GM12878 (cell line): ENCODE data around the gene CHMP3. TPM values are rescaled to one million over a fixed set of nuclear protein-coding genes. Genes with fewer than 3 reads are reported as not detected.

Source experiments
- ATAC-seq: fragments of 200-7000 bp; cut with Tn5 transposase; 3 replicates; pipeline ENCODE4 v1.9.1; 2020; ENCODE audit warnings: mild to moderate bottlenecking, moderate library complexity
- BruUV-seq: library from RNA; stranded (reverse); fragments of 400-500 nt; replicated peaks from 2 replicates; lab custom pipeline; 2021; lab: Mats Ljungman, UMichigan
- CTCF ChIA-PET: fragments of 300-600 bp; sonication (Branson Sonifier 250); formaldehyde crosslinking; extraction: SDS; loops from one replicate; lab custom pipeline; 2021; ENCODE audit warnings: inconsistent platforms; lab: Yijun Ruan, JAX
- POLR2A ChIA-PET: fragments of 350-600 bp; formaldehyde crosslinking; extraction: SDS; loops from one replicate; lab custom pipeline; 2021; ENCODE audit warnings: inconsistent platforms; lab: Charles Lee
- RAD21 ChIA-PET: fragments of 300-600 bp; sonication (Branson Sonifier 250); formaldehyde crosslinking; loops from one replicate; lab custom pipeline; 2023; ENCODE audit warnings: antibody characterized with exemption; ENCODE audit not compliant: unreplicated experiment; lab: Charles Lee
- SMC1A ChIA-PET: fragments of 300-600 bp; sonication (Branson Sonifier 250); formaldehyde crosslinking; loops from one replicate; lab custom pipeline; 2023; ENCODE audit not compliant: unreplicated experiment, uncharacterized antibody; lab: Charles Lee
- DNase-seq: peaks from one replicate; pipeline ENCODE4 v3.0.0-alpha.2; 2011; ENCODE audit warnings: low read depth, low spot score
- FAIRE-seq: peaks from 3 replicates; lab custom pipeline; 2011; peaks lifted over from hg19 to GRCh38; lab: Jason Lieb, UNC
- H2AFZ ChIP-seq: 2 replicates; pipeline ENCODE4 v1.6.0; 2011; ENCODE audit warnings: low read depth, low read length, control low read depth; ENCODE audit not compliant: control insufficient read depth
- H3K27ac ChIP-seq: 2 replicates; pipeline ENCODE4 v1.5.1; 2011; ENCODE audit warnings: control low read depth; ENCODE audit not compliant: control insufficient read depth, insufficient read depth
- H3K27me3 ChIP-seq, 2 experiments: replicated peaks in 1 of 2; 2 replicates each; pipeline versions ENCODE4 v1.6.0 to v1.6.1; 2011; ENCODE audit warnings: low read length in 1 of 2; ENCODE audit not compliant: control insufficient read depth in 2 of 2, insufficient read depth in 2 of 2
- H3K36me3 ChIP-seq, 2 experiments: 2 replicates each; pipeline ENCODE4 v1.5.1; 2011; ENCODE audit warnings: low read length in 1 of 2; ENCODE audit not compliant: control insufficient read depth in 2 of 2, insufficient read depth in 2 of 2
- H3K4me1 ChIP-seq: 2 replicates; pipeline ENCODE4 v1.6.1; 2011; ENCODE audit warnings: mild to moderate bottlenecking, low read length, moderate library complexity, mixed read lengths; ENCODE audit not compliant: control insufficient read depth, insufficient read depth
- H3K4me2 ChIP-seq: 2 replicates; pipeline ENCODE4 v1.6.0; 2011; ENCODE audit warnings: control low read depth; ENCODE audit not compliant: control insufficient read depth, insufficient read depth
- H3K4me3 ChIP-seq: fragments of 200-600 bp; sonication (generic); 2 replicates; pipeline ENCODE4 v1.5.1; 2016
- H3K79me2 ChIP-seq: 2 replicates; pipeline ENCODE4 v1.6.0; 2011; ENCODE audit warnings: low read length; ENCODE audit not compliant: control insufficient read depth, insufficient read depth
- H3K9ac ChIP-seq: 2 replicates; pipeline ENCODE4 v1.8.0; 2011; ENCODE audit warnings: low read length, control low read depth, mixed read lengths; ENCODE audit not compliant: control insufficient read depth, insufficient read depth
- H3K9me3 ChIP-seq: replicated peaks from 3 replicates; pipeline ENCODE4 v1.5.1; 2011; ENCODE audit warnings: mild to moderate bottlenecking, low read length; ENCODE audit not compliant: control insufficient read depth, insufficient read depth
- H4K20me1 ChIP-seq: 2 replicates; pipeline ENCODE4 v1.6.0; 2011; ENCODE audit not compliant: control insufficient read depth, insufficient read depth
- CREM ChIP-seq: IDR thresholded peaks from 2 replicates; pipeline ENCODE4 v1.6.1; 2014; ENCODE audit warnings: antibody characterized with exemption, low read depth
- EP300 ChIP-seq, 2 experiments: fragments of 150-350 bp in 1 of 2; IDR thresholded peaks; 2 replicates each; pipeline ENCODE4 v1.6.1; 2011 to 2012; ENCODE audit warnings: low read depth in 2 of 2, low read length in 2 of 2, borderline replicate concordance in 1 of 2, improper control_type of control experiment in 1 of 2, inconsistent platforms in 1 of 2; ENCODE audit not compliant: control insufficient read depth in 1 of 2
- EZH2 ChIP-seq: IDR thresholded peaks from 2 replicates; pipeline ENCODE4 v1.6.1; 2012; ENCODE audit warnings: low read depth, mild to moderate bottlenecking, control low read depth, inconsistent platforms, low read length, borderline replicate concordance; ENCODE audit not compliant: control insufficient read depth
- FOS ChIP-seq: IDR thresholded peaks from 3 replicates; pipeline ENCODE4 v1.6.1; 2011; ENCODE audit warnings: borderline replicate concordance; ENCODE audit not compliant: insufficient read length; ENCODE audit errors: extremely low read depth
- HDAC2 ChIP-seq: fragments of 200-600 bp; sonication (generic); IDR thresholded peaks from 2 replicates; pipeline ENCODE4 v1.6.1; 2017
- HDGF ChIP-seq: fragments of 450-650 bp; IDR thresholded peaks from 2 replicates; pipeline ENCODE4 v1.6.1; 2016; ENCODE audit warnings: antibody characterized with exemption
- NFYA ChIP-seq: IDR thresholded peaks from 2 replicates; pipeline ENCODE4 v1.6.1; 2011; ENCODE audit warnings: low read depth, mild to moderate bottlenecking, low read length, improper control_type of control experiment, borderline replicate concordance
- RAD51 ChIP-seq: fragments of 450-650 bp; IDR thresholded peaks from 2 replicates; pipeline ENCODE4 v1.6.1; 2016; ENCODE audit warnings: moderate library complexity, mild to moderate bottlenecking, inconsistent platforms
- SIX5 ChIP-seq: IDR thresholded peaks from 2 replicates; pipeline ENCODE4 v1.6.1; 2011; ENCODE audit warnings: mild to moderate bottlenecking, low read depth, low read length, moderate library complexity; ENCODE audit not compliant: severe bottlenecking
- SUPT20H ChIP-seq: IDR thresholded peaks from 2 replicates; pipeline ENCODE4 v1.6.1; 2011; ENCODE audit warnings: low read depth, mild to moderate bottlenecking, low read length, moderate library complexity, borderline replicate concordance; ENCODE audit not compliant: control insufficient read depth
- ZNF217 ChIP-seq: fragments of 450-650 bp; IDR thresholded peaks from 2 replicates; pipeline ENCODE4 v1.6.1; 2017; ENCODE audit warnings: antibody characterized with exemption, mild to moderate bottlenecking
- ZSCAN29 ChIP-seq: fragments of 450-650 bp; IDR thresholded peaks from 2 replicates; pipeline ENCODE4 v1.6.1; 2017; ENCODE audit warnings: mild to moderate bottlenecking, moderate library complexity
- WGBS: methylation state at CpG from one replicate; pipeline ENCODE4 v1.1.6; 2016; ENCODE audit warnings: low lambda C conversion rate; ENCODE audit not compliant: insufficient replicate concordance, insufficient coverage; ENCODE audit errors: missing lambda C conversion rate; 5-methylcytosine and 5-hydroxymethylcytosine counted together
- in situ Hi-C: fragments of 300-500 bp; cut with MboI; formaldehyde crosslinking; loops from 9 replicates; pipeline ENCODE4 v1.14.3; 2018; ENCODE audit warnings: mixed read lengths
- intact Hi-C: fragments of 100-400 bp; cut with micrococcal nuclease; formaldehyde crosslinking; loops from one replicate; pipeline ENCODE4 v1.14.2; 2022; ENCODE audit not compliant: unreplicated experiment
- polyA plus RNA-seq, 11 experiments: library from polyadenylated mRNA; depleted of rRNA in 4 of 11; unstranded in 6 of 11; stranded (reverse) in 5 of 11; fragments of >200 nt; fragmentation: Nextera tagmentation in 4 of 11; fragmentation: Illumina TruSeq in 1 of 11; extraction: Ambion mirVana in 4 of 11; extraction: Trizol in 1 of 11; gene quantifications; 1 replicate in 1 of 11; 2 replicates in 10 of 11; pipeline versions ENCODE4 v1.2.1 to v1.2.3, GENCODE V29; 2011 to 2016; ENCODE audit warnings: inconsistent platforms in 2 of 11, missing spikeins in 2 of 11, low read depth in 1 of 11
- total RNA-seq, 4 experiments: library from RNA; depleted of rRNA in 3 of 4; stranded (reverse); fragments of >200 nt in 3 of 4; fragmentation: Illumina TruSeq in 1 of 4; extraction: Trizol in 1 of 4; gene quantifications; 2 replicates each; pipeline versions ENCODE4 v1.2.1 to v1.2.3, GENCODE V29; 2013 to 2021

Gene CHMP3
- total and polyA plus RNA-seq, 10 of the 15 experiments (the other 5 are each of a cell fraction or from before 2014, with no cell fraction given), result 22.5 to 56.8 (median 32.5) TPM

DNA sequence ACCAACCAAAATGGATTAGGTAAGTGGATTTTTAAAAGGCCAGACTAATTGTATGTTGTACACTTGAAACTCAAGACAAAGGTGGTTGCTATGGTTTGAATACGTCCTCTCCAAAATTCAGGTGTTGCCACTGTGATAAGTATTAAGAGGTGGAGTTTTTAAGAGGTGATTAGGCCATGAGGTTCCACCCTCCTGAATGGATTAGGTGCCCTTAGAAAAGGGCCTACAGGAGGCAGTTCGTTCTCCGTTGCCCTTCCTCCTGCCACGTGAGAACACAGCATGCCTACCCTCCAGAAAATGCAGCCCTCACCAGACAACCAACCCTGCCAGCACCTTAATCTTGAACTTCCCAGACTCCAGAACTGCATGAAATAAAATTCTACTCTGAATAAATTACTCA lies 51.2 kb downstream of the CHMP3 start:
- BruUV-seq, result no TSS peak
- CTCF ChIA-PET, result no interaction called here
- FAIRE-seq (no peak), ATAC-seq (no peak), DNase-seq (no peak)
- H3K9ac ChIP-seq, result no peak overlapping the region
- no peak for TF ChIP-seq EP300 (IDR thresholded peaks at IDR 0.05; ENCODE audit: borderline replicate concordance in 1 of 2, control insufficient read depth in 1 of 2, low read depth in 2 of 2, low read length in 2 of 2)
- TF ChIP-seq HDGF, result no peak
- no peak for TF ChIP-seq EZH2
- no peak for TF ChIP-seq SUPT20H
- TF ChIP-seq NFYA, result no peak
- no peak for TF ChIP-seq SIX5
- TF ChIP-seq CREM, result no peak
- TF ChIP-seq HDAC2, result no peak
- no peak for TF ChIP-seq ZNF217
- no peak for TF ChIP-seq ZSCAN29
- no peak for TF ChIP-seq RAD51
- TF ChIP-seq FOS, result no peak
- no peak overlapping the region for H2AFZ ChIP-seq
- H3K4me2 ChIP-seq, result no peak overlapping the region
- SMC1A ChIA-PET, result no interaction called here
- POLR2A ChIA-PET, result no interaction called here
- H3K27ac ChIP-seq, result no peak overlapping the region
- no peaks in the 10 kb centered on the region for H3K4me1 ChIP-seq
- H3K4me3 ChIP-seq, result no peak overlapping the region
- in situ Hi-C loops (no loop called here), intact Hi-C loops (no loop called here)
- peaks cover 1 to 4% of the 10 kb centered on the region in 2 experiments for H3K36me3 ChIP-seq
- H3K79me2 ChIP-seq, result no peaks in the 10 kb centered on the region
- WGBS, result 99% methylated on average over 4 of the region's 4 CpGs
- H3K27me3 ChIP-seq, result no peaks in the 10 kb centered on the region
- H3K9me3 ChIP-seq, result no peaks in the 10 kb centered on the region
- H4K20me1 ChIP-seq, result no peaks in the 10 kb centered on the region
- RAD21 ChIA-PET, result no interaction called here
